A549 (cell line): ENCODE data around the gene FAM120B. TPM values are rescaled to one million over a fixed set of nuclear protein-coding genes. Genes with fewer than 3 reads are reported as not detected.

Experiments
- ATAC-seq, 2 experiments: fragments of 200-7000 bp in 1 of 2; fragments of >200 bp in 1 of 2; cut with Nextera tagmentation in 1 of 2; cut with Tn5 transposase in 1 of 2; 3 replicates each; pipeline versions ENCODE4 v1.8.0 to v1.9.1; 2018 to 2020; ENCODE audit warnings: mild to moderate bottlenecking in 1 of 2, moderate library complexity in 1 of 2
- CTCF ChIA-PET: fragments of 300-600 bp; sonication (Branson Sonifier 250); formaldehyde crosslinking; extraction: SDS; loops from one replicate; lab custom pipeline; 2021; ENCODE audit warnings: antibody characterized with exemption, inconsistent platforms; lab: Yijun Ruan, JAX
- POLR2A ChIA-PET: fragments of 350-600 bp; formaldehyde crosslinking; extraction: SDS; loops from one replicate; lab custom pipeline; 2021; ENCODE audit warnings: antibody characterized with exemption, inconsistent platforms; lab: Yijun Ruan, JAX
- DNase-seq, 2 experiments: peaks; one replicate each; pipeline versions ENCODE4 v3.0.0 to v3.0.0-alpha.2; 2011 to 2016; ENCODE audit warnings: low read depth in 1 of 2, low spot score in 1 of 2
- FAIRE-seq: peaks from 2 replicates; lab custom pipeline; 2011; peaks lifted over from hg19 to GRCh38; lab: Jason Lieb, UNC
- H3K27ac ChIP-seq, 2 experiments: fragments of >200 bp; sonication (Bioruptor Twin); formaldehyde crosslinking; 3 replicates each; pipeline ENCODE4 v1.5.1; 2016 to 2017
- H3K4me1 ChIP-seq: fragments of >200 bp; sonication (Bioruptor Twin); formaldehyde crosslinking; 3 replicates; pipeline ENCODE4 v1.6.1; 2016
- H3K4me2 ChIP-seq: fragments of >200 bp; sonication (Bioruptor Twin); formaldehyde crosslinking; 3 replicates; pipeline ENCODE4 v1.6.1; 2016
- H3K4me3 ChIP-seq: fragments of >200 bp; sonication (Bioruptor Twin); formaldehyde crosslinking; 3 replicates; pipeline ENCODE4 v1.5.1; 2016
- H3K9me3 ChIP-seq: fragments of >200 bp; sonication (Bioruptor Twin); formaldehyde crosslinking; 3 replicates; pipeline ENCODE4 v1.6.1; 2016
- CBX2 ChIP-seq: fragments of 200-600 bp; sonication (generic); IDR thresholded peaks from 2 replicates; pipeline ENCODE4 v1.6.1; 2016; ENCODE audit warnings: low read depth, mild to moderate bottlenecking, borderline replicate concordance
- CHD4 ChIP-seq: fragments of 200-600 bp; sonication (generic); IDR thresholded peaks from 2 replicates; pipeline ENCODE4 v1.6.1; 2016; ENCODE audit warnings: antibody characterized with exemption, mild to moderate bottlenecking, borderline replicate concordance
- EHF ChIP-seq: fragments of 250-450 bp; sonication (Bioruptor Pico); IDR thresholded peaks from 2 replicates; pipeline ENCODE4 v1.5.0; 2020; ENCODE audit warnings: mild to moderate bottlenecking
- FOXS1 ChIP-seq: fragments of 250-450 bp; sonication (Bioruptor Pico); IDR thresholded peaks from 2 replicates; pipeline ENCODE4 v1.5.0; 2020; ENCODE audit warnings: mild to moderate bottlenecking, moderate library complexity
- GATA3 ChIP-seq: IDR thresholded peaks from 2 replicates; pipeline ENCODE4 v1.6.1; 2012; ENCODE audit warnings: borderline replicate concordance
- HDAC2 ChIP-seq: fragments of 200-600 bp; sonication (generic); IDR thresholded peaks from 2 replicates; pipeline ENCODE4 v1.6.1; 2016
- HOXA7 ChIP-seq: fragments of 250-450 bp; sonication (Bioruptor Pico); IDR thresholded peaks from 2 replicates; pipeline ENCODE4 v1.5.0; 2020; ENCODE audit warnings: mild to moderate bottlenecking, moderate library complexity
- HOXB13 ChIP-seq: fragments of 250-450 bp; sonication (Bioruptor Pico); IDR thresholded peaks from 2 replicates; pipeline ENCODE4 v1.5.0; 2020; ENCODE audit warnings: low read depth, mild to moderate bottlenecking, moderate library complexity
- JUN ChIP-seq, 2 experiments: fragments of >200 bp; sonication (Bioruptor Twin); formaldehyde crosslinking; IDR thresholded peaks; 2 replicates in 1 of 2; 3 replicates in 1 of 2; pipeline ENCODE4 v1.6.1; 2016 to 2017
- JUNB ChIP-seq: fragments of >200 bp; sonication (Bioruptor Twin); formaldehyde crosslinking; IDR thresholded peaks from 2 replicates; pipeline ENCODE4 v1.6.1; 2016
- NFE2L2 ChIP-seq: fragments of 150-350 bp; conservative IDR thresholded peaks from 2 replicates; pipeline ENCODE4 v1.6.1; 2014; ENCODE audit warnings: low read length
- PHF8 ChIP-seq: fragments of 200-600 bp; sonication (generic); IDR thresholded peaks from 2 replicates; pipeline ENCODE4 v1.6.1; 2016; ENCODE audit warnings: low read depth, mild to moderate bottlenecking, antibody characterized with exemption, moderate library complexity, borderline replicate concordance
- RAD21 ChIP-seq, 2 experiments: fragments of >200 bp in 1 of 2; sonication (Bioruptor Twin) in 1 of 2; formaldehyde crosslinking in 1 of 2; IDR thresholded peaks in 1 of 2; conservative IDR thresholded peaks in 1 of 2; 2 replicates in 1 of 2; 3 replicates in 1 of 2; pipeline ENCODE4 v1.6.1; 2012 to 2018; ENCODE audit warnings: inconsistent platforms in 1 of 2
- SMC3 ChIP-seq: fragments of >200 bp; sonication (Bioruptor Twin); formaldehyde crosslinking; IDR thresholded peaks from 3 replicates; pipeline ENCODE4 v1.6.1; 2018; ENCODE audit warnings: inconsistent platforms
- TFCP2L1 ChIP-seq: fragments of 250-450 bp; sonication (Bioruptor Pico); IDR thresholded peaks from 2 replicates; pipeline ENCODE4 v1.5.0; 2021; ENCODE audit warnings: mild to moderate bottlenecking
- WGBS: methylation state at CpG from one replicate; pipeline ENCODE4 v1.1.6; 2017; ENCODE audit errors: missing lambda C conversion rate; 5-methylcytosine and 5-hydroxymethylcytosine counted together
- polyA plus RNA-seq, 4 experiments: library from polyadenylated mRNA; depleted of rRNA in 3 of 4; stranded (reverse); fragments of >200 nt; fragmentation: RNase III in 1 of 4; extraction: RNeasy Plus Mini Kit Qiagen cat#74134 plus additional on column Dnase treatment in 1 of 4; gene quantifications; 2 replicates in 3 of 4; 3 replicates in 1 of 4; pipeline ENCODE4 v1.2.3, GENCODE V29; 2011 to 2017
- TF ChIP-seq, protein P1 (sequence below): fragments of 250-450 bp; sonication (Bioruptor Pico); IDR thresholded peaks from 2 replicates; pipeline ENCODE4 v1.5.0; 2020; ENCODE audit warnings: low read depth, mild to moderate bottlenecking, moderate library complexity
- TF ChIP-seq, protein P2 (sequence below): fragments of 200-600 bp; sonication (generic); IDR thresholded peaks from 2 replicates; pipeline ENCODE4 v1.6.1; 2016; ENCODE audit warnings: antibody characterized with exemption, mild to moderate bottlenecking, moderate library complexity
- TF ChIP-seq, protein P3 (sequence below): fragments of >200 bp; sonication (Bioruptor Twin); formaldehyde crosslinking; IDR thresholded peaks from 3 replicates; pipeline ENCODE4 v1.6.1; 2016
- TF ChIP-seq, protein P4 (sequence below): IDR thresholded peaks from 2 replicates; pipeline ENCODE4 v1.6.1; 2012

The FAM120B gene
- polyA plus RNA-seq, 2 of the 4 experiments (the other 2 are of a cell fraction): 7.0 to 7.7 TPM

DNA sequence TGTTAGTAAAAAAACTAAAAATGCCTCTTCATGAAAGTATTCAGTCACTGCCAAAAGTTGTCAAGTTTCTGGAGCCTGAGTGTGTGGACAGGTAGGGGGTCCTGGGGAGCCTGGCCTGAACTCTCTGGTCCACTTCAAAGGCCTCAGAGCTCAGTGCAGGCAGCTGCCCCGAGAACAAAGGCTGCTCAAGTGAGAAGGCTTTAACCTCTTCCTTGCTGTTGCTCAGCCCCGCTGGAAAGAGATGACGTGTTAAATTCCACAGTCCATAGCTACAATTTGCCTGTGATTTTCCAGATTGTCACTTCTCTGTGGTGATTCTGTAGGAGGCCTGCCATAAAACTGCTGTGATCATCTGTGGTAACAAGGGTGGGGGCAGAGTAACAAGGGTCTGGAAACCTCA is 96.9 kb downstream of the FAM120B start:
- Histone ChIP-seq H3K4me3 (no peak overlapping the region), H3K4me1 (no peaks in the 10 kb centered on the region), H3K4me2 (no peak overlapping the region), H3K27ac (no peak overlapping the region), H3K9me3 (no peaks in the 10 kb centered on the region)
- FAIRE-seq (no peak), DNase-seq (no peak), ATAC-seq (no peak)
- ChIA-PET CTCF (no interaction called here), POLR2A (no interaction called here)
- 92% methylated on average over 2 of the region's 3 CpGs for WGBS
- TF ChIP-seq, protein P1, sequence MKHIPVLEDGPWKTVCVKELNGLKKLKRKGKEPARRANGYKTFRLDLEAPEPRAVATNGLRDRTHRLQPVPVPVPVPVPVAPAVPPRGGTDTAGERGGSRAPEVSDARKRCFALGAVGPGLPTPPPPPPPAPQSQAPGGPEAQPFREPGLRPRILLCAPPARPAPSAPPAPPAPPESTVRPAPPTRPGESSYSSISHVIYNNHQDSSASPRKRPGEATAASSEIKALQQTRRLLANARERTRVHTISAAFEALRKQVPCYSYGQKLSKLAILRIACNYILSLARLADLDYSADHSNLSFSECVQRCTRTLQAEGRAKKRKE (CRISPR knock-in tag): no peak
- TF ChIP-seq SMC3 (no peak), HOXB13 (CRISPR knock-in tag) (no peak), FOXS1 (CRISPR knock-in tag) (no peak)

DNA sequence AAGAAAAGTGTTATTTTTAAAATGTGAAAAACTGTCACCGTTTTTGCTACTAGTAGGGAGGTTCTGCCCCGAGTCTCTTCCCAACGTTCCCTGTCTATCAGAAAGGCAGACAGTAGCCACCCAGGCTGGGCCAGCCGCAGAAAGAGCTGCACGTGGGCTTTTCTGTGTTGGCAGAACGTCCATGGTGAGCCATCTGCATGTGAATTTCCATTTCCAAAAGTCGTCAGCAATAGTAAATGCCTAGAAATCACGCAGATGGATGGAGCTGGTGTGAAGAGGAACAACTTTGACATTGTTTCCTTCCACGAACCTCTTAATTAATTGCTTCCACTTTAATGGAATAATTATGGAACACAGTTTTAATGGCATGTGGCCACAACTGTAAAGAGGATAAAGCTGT is 97.5 kb downstream of the FAM120B start:
- 82% methylated on average over 9 of the region's 9 CpGs for WGBS
- no peak for ATAC-seq
- DNase-seq: no peak
- no peak overlapping the region for H3K4me2 ChIP-seq
- no peaks in the 10 kb centered on the region for H3K4me1 ChIP-seq
- FAIRE-seq: no peak
- TF ChIP-seq, protein P1 (CRISPR knock-in tag): no peak
- no peak for TF ChIP-seq EHF (CRISPR knock-in tag)
- TF ChIP-seq HOXA7: no peak
- no peak for TF ChIP-seq TFCP2L1 (CRISPR knock-in tag)
- no peak for TF ChIP-seq NFE2L2
- no peak for TF ChIP-seq RAD21 (conservative IDR thresholded peaks at IDR 0.05 in 1 of 2, IDR thresholded peaks at IDR 0.05 in 1 of 2)
- TF ChIP-seq HDAC2: no peak
- TF ChIP-seq HOXB13 (CRISPR knock-in tag): no peak
- TF ChIP-seq, protein P2, sequence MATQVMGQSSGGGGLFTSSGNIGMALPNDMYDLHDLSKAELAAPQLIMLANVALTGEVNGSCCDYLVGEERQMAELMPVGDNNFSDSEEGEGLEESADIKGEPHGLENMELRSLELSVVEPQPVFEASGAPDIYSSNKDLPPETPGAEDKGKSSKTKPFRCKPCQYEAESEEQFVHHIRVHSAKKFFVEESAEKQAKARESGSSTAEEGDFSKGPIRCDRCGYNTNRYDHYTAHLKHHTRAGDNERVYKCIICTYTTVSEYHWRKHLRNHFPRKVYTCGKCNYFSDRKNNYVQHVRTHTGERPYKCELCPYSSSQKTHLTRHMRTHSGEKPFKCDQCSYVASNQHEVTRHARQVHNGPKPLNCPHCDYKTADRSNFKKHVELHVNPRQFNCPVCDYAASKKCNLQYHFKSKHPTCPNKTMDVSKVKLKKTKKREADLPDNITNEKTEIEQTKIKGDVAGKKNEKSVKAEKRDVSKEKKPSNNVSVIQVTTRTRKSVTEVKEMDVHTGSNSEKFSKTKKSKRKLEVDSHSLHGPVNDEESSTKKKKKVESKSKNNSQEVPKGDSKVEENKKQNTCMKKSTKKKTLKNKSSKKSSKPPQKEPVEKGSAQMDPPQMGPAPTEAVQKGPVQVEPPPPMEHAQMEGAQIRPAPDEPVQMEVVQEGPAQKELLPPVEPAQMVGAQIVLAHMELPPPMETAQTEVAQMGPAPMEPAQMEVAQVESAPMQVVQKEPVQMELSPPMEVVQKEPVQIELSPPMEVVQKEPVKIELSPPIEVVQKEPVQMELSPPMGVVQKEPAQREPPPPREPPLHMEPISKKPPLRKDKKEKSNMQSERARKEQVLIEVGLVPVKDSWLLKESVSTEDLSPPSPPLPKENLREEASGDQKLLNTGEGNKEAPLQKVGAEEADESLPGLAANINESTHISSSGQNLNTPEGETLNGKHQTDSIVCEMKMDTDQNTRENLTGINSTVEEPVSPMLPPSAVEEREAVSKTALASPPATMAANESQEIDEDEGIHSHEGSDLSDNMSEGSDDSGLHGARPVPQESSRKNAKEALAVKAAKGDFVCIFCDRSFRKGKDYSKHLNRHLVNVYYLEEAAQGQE: no peak
- TF ChIP-seq, protein P3, sequence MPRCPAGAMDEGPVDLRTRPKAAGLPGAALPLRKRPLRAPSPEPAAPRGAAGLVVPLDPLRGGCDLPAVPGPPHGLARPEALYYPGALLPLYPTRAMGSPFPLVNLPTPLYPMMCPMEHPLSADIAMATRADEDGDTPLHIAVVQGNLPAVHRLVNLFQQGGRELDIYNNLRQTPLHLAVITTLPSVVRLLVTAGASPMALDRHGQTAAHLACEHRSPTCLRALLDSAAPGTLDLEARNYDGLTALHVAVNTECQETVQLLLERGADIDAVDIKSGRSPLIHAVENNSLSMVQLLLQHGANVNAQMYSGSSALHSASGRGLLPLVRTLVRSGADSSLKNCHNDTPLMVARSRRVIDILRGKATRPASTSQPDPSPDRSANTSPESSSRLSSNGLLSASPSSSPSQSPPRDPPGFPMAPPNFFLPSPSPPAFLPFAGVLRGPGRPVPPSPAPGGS: no peak
- no peak for TF ChIP-seq JUNB
- TF ChIP-seq, all 56 proteins: peak for 0
- Histone ChIP-seq H3K4me3 (no peak overlapping the region), H3K27ac (no peak overlapping the region), H3K9me3 (no peaks in the 10 kb centered on the region)
- ChIA-PET CTCF (no interaction called here), POLR2A (no interaction called here)

DNA sequence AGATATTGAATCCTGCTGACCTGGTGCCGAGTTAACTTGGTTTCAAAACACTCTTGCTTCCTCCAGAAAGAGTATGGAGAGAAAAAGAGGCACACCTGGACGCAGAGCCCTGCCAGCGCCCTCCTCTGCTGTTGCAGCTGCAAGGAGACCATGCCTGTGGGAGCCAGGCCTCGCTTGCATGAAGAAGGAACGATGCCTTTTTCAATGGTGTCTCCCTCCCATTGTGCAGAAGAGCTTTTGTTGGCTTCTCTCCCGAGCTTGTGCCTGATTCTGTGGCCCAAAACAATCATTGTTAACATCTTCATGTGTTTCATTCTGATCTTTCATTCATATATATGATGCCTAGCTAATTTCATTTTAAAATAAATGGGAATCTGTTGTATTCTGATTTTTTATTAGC is 98.1 kb downstream of the FAM120B start:
- H3K4me1 ChIP-seq: no peaks in the 10 kb centered on the region
- no peak for ATAC-seq
- no peak for DNase-seq
- ChIA-PET CTCF (interaction anchor here (0.9 to 1.4 kb wide), 2 partner anchors 13 to 33 kb away, joined by 3 read pairs; no protein-coding TSS in a partner anchor), POLR2A (no interaction called here)
- no peak for TF ChIP-seq CHD4
- TF ChIP-seq, protein P4, sequence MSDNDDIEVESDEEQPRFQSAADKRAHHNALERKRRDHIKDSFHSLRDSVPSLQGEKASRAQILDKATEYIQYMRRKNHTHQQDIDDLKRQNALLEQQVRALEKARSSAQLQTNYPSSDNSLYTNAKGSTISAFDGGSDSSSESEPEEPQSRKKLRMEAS: no peak
- TF ChIP-seq, protein P3: no peak
- no peak for TF ChIP-seq GATA3
- TF ChIP-seq PHF8: no peak
- no peak for TF ChIP-seq JUN (IDR thresholded peaks at IDR 0.05)
- TF ChIP-seq CBX2: no peak
- TF ChIP-seq, all 56 proteins: peak for 0
- WGBS: 87% methylated on average over 6 of the region's 6 CpGs
- FAIRE-seq: no peak
- Histone ChIP-seq H3K4me2 (no peak overlapping the region), H3K4me3 (no peak overlapping the region), H3K27ac (no peak overlapping the region), H3K9me3 (no peaks in the 10 kb centered on the region)
